Right atrium auricular region (tissue), 2 donors: ENCODE results near the gene RAPGEF6. TPM values are rescaled to one million over a fixed set of nuclear protein-coding genes. Genes with fewer than 3 reads are reported as not detected.

Experiments used
- DNase-seq: peaks from one replicate; pipeline ENCODE4 v3.0.0-alpha.2; 2019; ENCODE audit warnings: low spot score
- H3K27ac ChIP-seq, 2 donors: fragments of 200-600 bp; sonication (generic); 1 replicate in 1 of 2; 2 replicates in 1 of 2; pipeline ENCODE4 v1.5.1; 2016 to 2019
- H3K27me3 ChIP-seq, 2 donors: fragments of 200-600 bp; sonication (generic); one replicate each; pipeline versions ENCODE4 v1.5.1 to v1.6.0; 2017 to 2019
- H3K36me3 ChIP-seq: fragments of 200-600 bp; sonication (generic); one replicate; pipeline ENCODE4 v1.5.1; 2016
- H3K4me1 ChIP-seq, 2 donors: fragments of 200-600 bp; sonication (generic); one replicate each; pipeline versions ENCODE4 v1.5.1 to v1.6.0; 2017 to 2019
- H3K4me3 ChIP-seq, 2 donors: fragments of 200-600 bp; sonication (generic); 1 replicate in 1 of 2; 2 replicates in 1 of 2; pipeline ENCODE4 v1.5.1; 2017 to 2019; ENCODE audit warnings: mild to moderate bottlenecking in 1 of 2, moderate library complexity in 1 of 2
- H3K9me3 ChIP-seq, 2 donors: fragments of 200-600 bp; sonication (generic); one replicate each; pipeline ENCODE4 v1.5.1; 2019
- total RNA-seq, 2 donors: library from RNA; depleted of rRNA; stranded (reverse); fragments of >200 nt; gene quantifications; one replicate each; pipeline ENCODE4 v1.1.0, GENCODE V29; 2016
- TF ChIP-seq, protein P1 (sequence below), 2 donors: fragments of 200-600 bp; sonication (generic); IDR thresholded peaks; one replicate each; pipeline ENCODE4 v1.5.1; 2019; ENCODE audit warnings: antibody characterized with exemption in 2 of 2

Gene RAPGEF6
- total RNA-seq, 2 donors from 2014 or later: 10.0 to 14.0 TPM

DNA sequence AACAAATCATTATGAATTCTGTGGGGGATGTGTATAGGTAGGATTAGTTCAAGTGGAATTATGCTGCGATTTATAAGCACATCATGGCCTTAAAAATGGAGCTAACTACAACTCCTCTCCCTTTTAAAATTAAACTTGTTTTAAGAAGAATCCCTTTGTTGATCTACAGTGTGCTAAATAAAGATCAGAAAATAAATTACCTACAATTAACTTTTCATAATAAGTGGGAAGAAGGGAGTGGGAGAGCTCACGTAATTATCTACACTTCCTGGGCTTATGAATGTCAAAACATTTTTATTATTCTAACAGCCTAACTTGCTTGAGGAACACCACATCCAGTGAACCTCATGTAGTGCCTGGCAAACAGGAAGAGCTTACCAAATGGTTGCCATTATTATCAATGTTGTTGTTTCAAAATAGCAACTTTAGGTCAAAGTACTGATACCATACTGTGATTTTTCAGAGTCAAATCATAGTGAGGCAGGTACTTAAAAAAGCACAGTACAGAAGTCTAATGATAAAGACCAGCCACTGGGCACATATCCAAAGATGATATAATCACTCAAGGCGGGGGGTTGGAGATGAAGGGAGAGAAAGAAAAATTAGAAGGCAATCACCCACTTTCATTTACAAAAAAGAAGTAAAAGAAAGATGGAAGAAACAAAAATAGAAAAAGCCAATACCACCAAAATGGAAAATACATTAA is 174.0 kb downstream of the RAPGEF6 start:
- TF ChIP-seq, protein P1, sequence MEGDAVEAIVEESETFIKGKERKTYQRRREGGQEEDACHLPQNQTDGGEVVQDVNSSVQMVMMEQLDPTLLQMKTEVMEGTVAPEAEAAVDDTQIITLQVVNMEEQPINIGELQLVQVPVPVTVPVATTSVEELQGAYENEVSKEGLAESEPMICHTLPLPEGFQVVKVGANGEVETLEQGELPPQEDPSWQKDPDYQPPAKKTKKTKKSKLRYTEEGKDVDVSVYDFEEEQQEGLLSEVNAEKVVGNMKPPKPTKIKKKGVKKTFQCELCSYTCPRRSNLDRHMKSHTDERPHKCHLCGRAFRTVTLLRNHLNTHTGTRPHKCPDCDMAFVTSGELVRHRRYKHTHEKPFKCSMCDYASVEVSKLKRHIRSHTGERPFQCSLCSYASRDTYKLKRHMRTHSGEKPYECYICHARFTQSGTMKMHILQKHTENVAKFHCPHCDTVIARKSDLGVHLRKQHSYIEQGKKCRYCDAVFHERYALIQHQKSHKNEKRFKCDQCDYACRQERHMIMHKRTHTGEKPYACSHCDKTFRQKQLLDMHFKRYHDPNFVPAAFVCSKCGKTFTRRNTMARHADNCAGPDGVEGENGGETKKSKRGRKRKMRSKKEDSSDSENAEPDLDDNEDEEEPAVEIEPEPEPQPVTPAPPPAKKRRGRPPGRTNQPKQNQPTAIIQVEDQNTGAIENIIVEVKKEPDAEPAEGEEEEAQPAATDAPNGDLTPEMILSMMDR (IDR thresholded peaks at IDR 0.05): no peak
- Histone ChIP-seq H3K27ac (no peak overlapping the region), H3K9me3 (no peaks in the 10 kb centered on the region), H3K4me1 (peaks cover 0 to 10% of the 10 kb centered on the region in 2 donors), H3K27me3 (no peaks in the 10 kb centered on the region), H3K36me3 (no peaks in the 10 kb centered on the region), H3K4me3 (no peak overlapping the region)
- no peak for DNase-seq

DNA sequence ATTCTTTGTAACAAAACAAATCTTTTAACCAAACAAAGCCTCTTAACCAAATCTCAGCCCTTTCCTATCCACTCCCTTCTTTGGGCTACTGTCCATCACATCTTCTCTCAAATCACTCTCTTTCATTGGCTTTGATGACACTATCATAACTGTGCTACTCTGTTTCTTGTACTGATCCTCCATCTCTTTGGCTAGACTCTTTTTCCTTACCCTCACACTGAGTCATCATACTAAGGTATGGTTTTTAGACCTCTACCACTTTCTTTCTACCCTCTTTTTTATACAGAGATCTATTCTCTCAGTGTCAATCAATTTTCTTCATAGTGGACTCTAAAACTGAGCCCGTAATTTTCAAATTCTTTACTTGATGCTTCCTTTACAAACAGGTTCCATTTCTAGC is 174.9 kb downstream of the RAPGEF6 start:
- Histone ChIP-seq H3K27ac (no peak overlapping the region), H3K9me3 (no peaks in the 10 kb centered on the region), H3K27me3 (no peaks in the 10 kb centered on the region), H3K4me1 (peaks cover 0 to 10% of the 10 kb centered on the region in 2 donors), H3K4me3 (no peak overlapping the region), H3K36me3 (peaks cover 6% of the 10 kb centered on the region)
- TF ChIP-seq, protein P1 (IDR thresholded peaks at IDR 0.05): no peak
- no peak for DNase-seq

DNA sequence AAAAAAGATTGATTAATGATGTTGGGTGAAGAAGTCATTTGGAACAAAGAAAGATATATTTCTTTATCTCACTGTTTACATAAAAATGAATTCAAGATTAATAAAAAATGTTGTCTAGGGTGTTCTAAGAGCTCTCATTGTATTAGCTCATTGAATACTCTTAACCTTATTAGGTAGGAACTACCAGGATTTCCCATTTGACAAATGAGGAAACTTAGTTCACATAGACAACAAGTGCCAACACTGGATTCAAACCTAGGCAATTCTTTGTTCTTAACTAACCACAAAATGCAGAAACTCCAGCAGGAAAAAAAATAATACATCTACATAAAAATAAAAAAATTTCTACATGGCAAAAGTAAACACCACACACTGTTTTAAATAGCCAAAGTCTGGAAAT is 175.8 kb downstream of the RAPGEF6 start:
- Histone ChIP-seq H3K27me3 (no peaks in the 10 kb centered on the region), H3K9me3 (no peaks in the 10 kb centered on the region), H3K27ac (no peak overlapping the region), H3K36me3 (peaks cover 6% of the 10 kb centered on the region), H3K4me1 (peaks cover 0 to 10% of the 10 kb centered on the region in 2 donors), H3K4me3 (no peak overlapping the region)
- TF ChIP-seq, protein P1 (IDR thresholded peaks at IDR 0.05): no peak
- DNase-seq: no peak

DNA sequence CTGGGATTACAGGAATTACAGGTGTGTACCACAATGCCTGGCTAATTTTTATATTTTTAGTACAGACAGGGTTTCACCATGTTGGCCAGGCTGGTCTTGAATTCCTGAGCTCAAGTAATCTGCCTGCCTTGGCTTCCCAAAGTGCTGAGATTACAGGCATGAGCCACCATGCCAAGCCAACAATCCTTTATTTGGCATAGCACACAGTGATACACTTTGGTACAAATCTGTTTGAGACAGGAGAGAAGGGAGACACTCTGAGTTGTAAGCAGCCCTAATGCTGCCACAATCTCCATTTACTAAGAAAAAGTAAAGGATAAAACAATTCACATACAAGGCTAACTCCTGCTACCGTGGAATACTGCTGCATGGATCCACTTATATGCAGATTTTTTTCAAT is 177.8 kb downstream of the RAPGEF6 start:
- TF ChIP-seq, protein P1 (IDR thresholded peaks at IDR 0.05): no peak
- Histone ChIP-seq H3K4me1 (peaks cover 0 to 10% of the 10 kb centered on the region in 2 donors), H3K36me3 (peaks cover 6% of the 10 kb centered on the region), H3K9me3 (no peaks in the 10 kb centered on the region), H3K27ac (no peak overlapping the region), H3K27me3 (no peaks in the 10 kb centered on the region), H3K4me3 (no peak overlapping the region)
- no peak for DNase-seq

DNA sequence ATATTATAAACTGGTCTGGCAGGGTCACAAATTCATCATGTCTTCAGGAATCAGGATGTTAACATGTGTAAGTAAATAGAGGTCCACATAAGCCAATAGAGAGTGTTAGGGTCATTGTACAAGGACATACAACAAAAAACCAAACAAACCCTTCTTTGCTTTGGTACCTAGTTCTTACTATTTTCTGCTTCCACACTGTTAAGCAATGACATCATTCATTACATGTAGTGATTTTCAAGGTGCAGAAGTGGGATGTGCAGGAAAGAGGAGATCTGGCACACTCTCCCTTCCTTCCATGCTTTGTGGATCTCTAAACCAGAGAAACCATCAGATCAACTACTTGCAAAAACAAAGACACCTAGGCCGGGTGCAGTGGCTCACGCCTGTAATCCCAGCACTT is 184.1 kb downstream of the RAPGEF6 start:
- TF ChIP-seq, protein P1 (IDR thresholded peaks at IDR 0.05): no peak
- peaks cover 21% of the 10 kb centered on the region for H3K36me3 ChIP-seq
- no peaks in the 10 kb centered on the region for H3K27me3 ChIP-seq
- H3K27ac ChIP-seq: no peak overlapping the region
- no peak for DNase-seq
- H3K4me3 ChIP-seq: no peak overlapping the region
- no peaks in the 10 kb centered on the region for H3K9me3 ChIP-seq
- no peaks in the 10 kb centered on the region for H3K4me1 ChIP-seq

DNA sequence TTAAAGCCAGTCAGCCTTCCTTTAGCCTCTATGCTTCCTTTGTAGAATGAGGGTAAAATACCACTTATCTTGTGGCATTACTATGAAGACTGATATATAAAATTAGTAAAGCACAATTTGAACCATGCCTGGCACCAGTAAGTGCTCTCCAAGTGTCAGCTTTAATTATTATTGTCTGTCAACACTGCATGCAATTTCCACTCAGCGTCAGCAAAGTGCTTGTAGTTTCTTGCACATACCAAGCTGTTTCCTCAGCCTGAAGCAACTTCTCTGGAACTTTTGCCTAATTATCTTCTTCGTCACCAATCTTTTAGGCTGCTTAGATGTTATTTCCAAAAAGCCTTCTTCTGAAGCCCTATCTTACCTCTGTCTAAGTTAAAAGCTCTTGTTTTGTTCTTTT is 193.8 kb downstream of the RAPGEF6 start:
- no peaks in the 10 kb centered on the region for H3K9me3 ChIP-seq
- peaks cover 28% of the 10 kb centered on the region for H3K36me3 ChIP-seq
- no peaks in the 10 kb centered on the region for H3K27me3 ChIP-seq
- H3K27ac ChIP-seq: no peak overlapping the region
- no peak overlapping the region for H3K4me3 ChIP-seq
- no peaks in the 10 kb centered on the region for H3K4me1 ChIP-seq
- DNase-seq: no peak
- TF ChIP-seq, protein P1 (IDR thresholded peaks at IDR 0.05): no peak
